Prostate gland (tissue), 2 donors: ENCODE measurements around the gene MDGA2. TPM values are rescaled to one million over a fixed set of nuclear protein-coding genes. Genes with fewer than 3 reads are reported as not detected.

Experiments
- DNase-seq: peaks from one replicate; pipeline ENCODE4 v3.0.0-alpha.2; 2019; ENCODE audit warnings: low spot score
- H3K27ac ChIP-seq, 2 donors: fragments of 200-600 bp; sonication (generic); 2 replicates each; pipeline ENCODE4 v1.5.1; 2017 to 2019
- H3K27me3 ChIP-seq: fragments of 200-600 bp; sonication (generic); replicated peaks from 2 replicates; pipeline ENCODE4 v1.5.1; 2019; ENCODE audit not compliant: insufficient read depth
- H3K36me3 ChIP-seq, 2 donors: fragments of 200-600 bp; sonication (generic); 1 replicate in 1 of 2; 2 replicates in 1 of 2; pipeline versions ENCODE4 v1.5.1 to v1.8.1; 2017 to 2019
- H3K4me1 ChIP-seq: fragments of 200-600 bp; sonication (generic); replicated peaks from 2 replicates; pipeline ENCODE4 v1.5.1; 2019
- H3K4me3 ChIP-seq, 2 donors: fragments of 200-600 bp; sonication (generic); 2 replicates each; pipeline ENCODE4 v1.5.1; 2017 to 2019
- H3K9me3 ChIP-seq: fragments of 200-600 bp; sonication (generic); 2 replicates; pipeline ENCODE4 v1.5.1; 2017
- POLR2A ChIP-seq: fragments of 450-650 bp; IDR thresholded peaks from one replicate; pipeline ENCODE4 v1.6.1; 2016; ENCODE audit warnings: antibody characterized with exemption, mild to moderate bottlenecking
- POLR2AphosphoS5 ChIP-seq: sonication (generic); formaldehyde crosslinking; IDR thresholded peaks from one replicate; pipeline ENCODE4 v1.6.1; 2017; ENCODE audit warnings: antibody characterized with exemption
- WGBS: methylation state at CpG from one replicate; pipeline ENCODE4 v1.1.5; 2018; 5-methylcytosine and 5-hydroxymethylcytosine counted together
- intact Hi-C: fragments of 100-400 bp; cut with DNase I; formaldehyde crosslinking; loops from one replicate; pipeline ENCODE4 v1.14.2; 2022
- total RNA-seq, 2 donors: library from RNA; depleted of rRNA; stranded (reverse); fragments of >200 nt; gene quantifications; one replicate each; pipeline ENCODE4 v1.1.0, GENCODE V29; 2016
- TF ChIP-seq, protein P1 (sequence below), 4 experiments: fragments of 200-600 bp in 2 of 4; fragments of 450-650 bp in 2 of 4; sonication (generic) in 2 of 4; IDR thresholded peaks; 1 replicate in 3 of 4; 2 replicates in 1 of 4; pipeline ENCODE4 v1.5.1; 2016 to 2019; ENCODE audit warnings: antibody characterized with exemption in 4 of 4, mild to moderate bottlenecking in 2 of 4, moderate library complexity in 2 of 4

MDGA2 gene
- total RNA-seq, 2 donors from 2014 or later, result 2.1 TPM; not detected in 1

DNA sequence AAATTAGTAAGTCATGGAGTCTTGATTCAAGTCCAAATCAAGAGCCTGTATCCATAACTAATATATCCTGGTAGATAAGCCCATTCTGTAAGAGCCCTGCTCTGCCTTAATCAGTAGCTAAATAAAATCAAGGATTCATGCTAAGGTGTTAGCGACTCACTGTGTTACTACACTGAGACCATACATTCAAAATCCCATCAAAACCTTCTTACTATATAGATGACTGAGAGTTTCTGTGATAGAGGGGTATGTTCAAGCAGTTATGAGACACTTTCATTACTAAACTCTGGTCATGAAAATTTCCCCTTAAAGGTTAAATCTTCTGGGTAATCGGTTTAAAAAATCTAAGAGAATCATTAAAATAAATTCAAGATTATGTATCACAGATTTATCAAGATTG is 78.5 kb downstream of the MDGA2 start:
- no peak for DNase-seq
- Histone ChIP-seq H3K27ac (no peak overlapping the region), H3K27me3 (no peaks in the 10 kb centered on the region), H3K36me3 (no peaks in the 10 kb centered on the region), H3K4me3 (no peak overlapping the region), H3K9me3 (no peaks in the 10 kb centered on the region), H3K4me1 (no peaks in the 10 kb centered on the region)
- WGBS, result 93% methylated on average over 2 of the region's 2 CpGs
- intact Hi-C loops, result no loop called here
- TF ChIP-seq, protein P1, sequence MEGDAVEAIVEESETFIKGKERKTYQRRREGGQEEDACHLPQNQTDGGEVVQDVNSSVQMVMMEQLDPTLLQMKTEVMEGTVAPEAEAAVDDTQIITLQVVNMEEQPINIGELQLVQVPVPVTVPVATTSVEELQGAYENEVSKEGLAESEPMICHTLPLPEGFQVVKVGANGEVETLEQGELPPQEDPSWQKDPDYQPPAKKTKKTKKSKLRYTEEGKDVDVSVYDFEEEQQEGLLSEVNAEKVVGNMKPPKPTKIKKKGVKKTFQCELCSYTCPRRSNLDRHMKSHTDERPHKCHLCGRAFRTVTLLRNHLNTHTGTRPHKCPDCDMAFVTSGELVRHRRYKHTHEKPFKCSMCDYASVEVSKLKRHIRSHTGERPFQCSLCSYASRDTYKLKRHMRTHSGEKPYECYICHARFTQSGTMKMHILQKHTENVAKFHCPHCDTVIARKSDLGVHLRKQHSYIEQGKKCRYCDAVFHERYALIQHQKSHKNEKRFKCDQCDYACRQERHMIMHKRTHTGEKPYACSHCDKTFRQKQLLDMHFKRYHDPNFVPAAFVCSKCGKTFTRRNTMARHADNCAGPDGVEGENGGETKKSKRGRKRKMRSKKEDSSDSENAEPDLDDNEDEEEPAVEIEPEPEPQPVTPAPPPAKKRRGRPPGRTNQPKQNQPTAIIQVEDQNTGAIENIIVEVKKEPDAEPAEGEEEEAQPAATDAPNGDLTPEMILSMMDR (IDR thresholded peaks at IDR 0.05), result no peak
- TF ChIP-seq POLR2A (no peak), POLR2AphosphoS5 (no peak)

DNA sequence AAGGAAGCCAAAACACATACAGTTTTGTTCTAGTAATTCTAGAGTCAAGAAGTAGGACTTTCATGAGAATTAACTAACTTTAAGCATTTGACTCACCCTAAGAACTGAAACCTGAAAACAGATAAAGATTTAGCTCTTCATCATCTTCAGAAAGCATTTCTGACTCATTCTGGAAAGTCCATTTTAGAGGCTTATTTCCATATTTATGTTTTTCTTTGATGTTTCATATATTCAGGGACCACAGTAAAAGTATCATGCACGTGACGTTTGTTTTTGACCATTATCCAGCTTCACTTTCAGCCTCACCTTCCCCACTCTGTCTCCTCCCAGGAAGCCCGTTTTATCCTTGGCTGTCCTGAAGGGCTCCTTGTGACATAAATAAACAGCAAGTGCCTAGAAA is 79.2 kb downstream of the MDGA2 start:
- no peak for DNase-seq
- H3K36me3 ChIP-seq, result no peaks in the 10 kb centered on the region
- intact Hi-C loops, result no loop called here
- TF ChIP-seq POLR2A (no peak), POLR2AphosphoS5 (no peak)
- TF ChIP-seq, protein P1 (IDR thresholded peaks at IDR 0.05), result no peak
- no peak overlapping the region for H3K4me3 ChIP-seq
- no peak overlapping the region for H3K27ac ChIP-seq
- H3K4me1 ChIP-seq, result no peaks in the 10 kb centered on the region
- no peaks in the 10 kb centered on the region for H3K27me3 ChIP-seq
- H3K9me3 ChIP-seq, result no peaks in the 10 kb centered on the region
- WGBS, result 80% methylated on average over 3 of the region's 3 CpGs

DNA sequence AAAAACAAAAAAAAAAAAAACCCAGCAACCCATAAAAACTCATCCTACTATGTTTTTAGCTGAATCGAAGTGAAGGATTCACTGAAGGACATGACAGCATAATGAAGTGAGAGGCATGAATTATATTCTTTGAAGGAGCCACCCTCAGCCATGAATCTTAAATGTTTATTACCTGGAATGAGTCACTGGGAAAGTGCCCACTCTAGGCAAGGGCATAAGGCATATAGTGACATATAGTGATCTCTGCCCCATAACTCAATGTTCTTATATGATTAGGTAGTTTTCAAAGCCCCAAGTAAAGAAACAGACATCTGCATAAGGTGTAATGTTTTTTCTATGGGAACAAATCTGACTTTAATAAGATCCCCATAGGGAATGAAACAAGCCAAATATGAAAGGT is 79.9 kb downstream of the MDGA2 start:
- H3K4me1 ChIP-seq, result no peaks in the 10 kb centered on the region
- DNase-seq, result no peak
- TF ChIP-seq POLR2AphosphoS5, result no peak
- no peak for TF ChIP-seq POLR2A
- TF ChIP-seq, protein P1 (IDR thresholded peaks at IDR 0.05), result no peak
- intact Hi-C loops, result no loop called here
- no peaks in the 10 kb centered on the region for H3K27me3 ChIP-seq
- H3K27ac ChIP-seq, result no peak overlapping the region
- 93% methylated on average over 1 of the region's 1 CpG for WGBS
- no peak overlapping the region for H3K4me3 ChIP-seq
- no peaks in the 10 kb centered on the region for H3K9me3 ChIP-seq
- no peaks in the 10 kb centered on the region for H3K36me3 ChIP-seq

DNA sequence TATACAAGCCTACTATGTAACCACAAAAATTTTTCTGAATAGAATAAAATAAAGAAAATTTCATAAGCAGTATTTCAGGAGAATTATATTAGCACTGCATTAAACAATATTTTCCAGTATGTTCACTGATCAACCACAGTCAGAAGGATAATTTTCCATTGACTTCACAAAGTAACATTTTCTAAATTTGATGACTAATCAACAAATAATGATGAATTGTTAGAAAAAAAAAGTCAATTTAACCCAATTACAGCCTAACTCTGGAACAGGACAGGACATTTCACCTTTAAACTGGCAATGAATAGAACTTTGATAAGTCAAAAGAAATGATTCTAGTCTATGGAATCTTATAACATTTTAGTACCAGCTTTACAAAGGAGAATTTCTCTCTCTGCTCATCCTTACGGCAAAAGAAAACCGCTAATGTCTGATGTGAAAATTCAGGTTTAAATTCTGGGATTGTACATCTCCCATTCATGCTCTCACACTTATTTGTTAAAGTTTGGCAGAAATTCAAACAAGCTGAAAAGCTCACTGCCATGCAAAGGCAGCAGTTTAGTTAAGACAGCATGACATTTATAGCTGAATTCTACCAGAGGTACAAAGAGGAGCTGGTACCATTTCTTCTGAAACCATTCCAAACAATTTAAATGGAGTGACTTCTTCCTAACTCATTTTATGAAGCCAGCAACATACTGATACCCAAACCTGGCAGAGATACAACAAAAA is 84.5 kb downstream of the MDGA2 start:
- H3K27ac ChIP-seq, result no peak overlapping the region
- intact Hi-C loops, result no loop called here
- no peaks in the 10 kb centered on the region for H3K9me3 ChIP-seq
- no peaks in the 10 kb centered on the region for H3K27me3 ChIP-seq
- no peaks in the 10 kb centered on the region for H3K4me1 ChIP-seq
- WGBS, result 16% methylated on average over 2 of the region's 2 CpGs
- TF ChIP-seq POLR2A (no peak), POLR2AphosphoS5 (no peak)
- TF ChIP-seq, protein P1 (IDR thresholded peaks at IDR 0.05), result no peak
- no peak overlapping the region for H3K4me3 ChIP-seq
- no peak for DNase-seq
- H3K36me3 ChIP-seq, result no peaks in the 10 kb centered on the region

DNA sequence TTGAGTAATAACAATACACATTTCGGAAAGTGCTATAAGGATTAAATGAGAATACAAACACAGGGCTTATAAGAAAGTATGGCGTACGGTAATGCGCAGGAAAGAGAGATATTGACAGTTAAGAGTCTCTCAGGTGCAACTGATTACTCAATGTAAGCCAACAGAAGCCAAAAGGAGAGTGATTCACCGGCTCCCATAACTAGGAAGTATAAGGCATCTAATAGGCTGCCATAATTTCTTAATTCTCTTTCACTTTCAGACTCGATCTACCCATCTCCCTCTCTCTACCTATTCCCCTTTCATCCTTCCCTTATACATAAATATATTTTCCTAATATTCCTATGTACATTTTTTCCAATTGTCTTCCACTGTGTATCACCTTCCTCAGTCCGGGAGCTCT is 90.0 kb downstream of the MDGA2 start:
- H3K36me3 ChIP-seq, result no peaks in the 10 kb centered on the region
- no peak for DNase-seq
- H3K27ac ChIP-seq, result no peak overlapping the region
- H3K9me3 ChIP-seq, result no peaks in the 10 kb centered on the region
- TF ChIP-seq POLR2AphosphoS5, result no peak
- TF ChIP-seq, protein P1 (IDR thresholded peaks at IDR 0.05), result no peak
- no peak for TF ChIP-seq POLR2A
- H3K4me1 ChIP-seq, result no peaks in the 10 kb centered on the region
- 90% methylated on average over 7 of the region's 7 CpGs for WGBS
- intact Hi-C loops, result no loop called here
- H3K4me3 ChIP-seq, result no peak overlapping the region
- no peaks in the 10 kb centered on the region for H3K27me3 ChIP-seq
